GM10266 (cell line): Measurements from ENCODE around the gene LONP1.

ENCODE experiments used
- DNase-seq: peaks from one replicate; pipeline ENCODE4 v3.0.0; 2012; ENCODE audit errors: extremely low spot score
- TF ChIP-seq, protein P1 (sequence below): IDR thresholded peaks from 2 replicates; pipeline ENCODE4 v1.5.1; 2012; ENCODE audit warnings: mild to moderate bottlenecking, low read depth; ENCODE audit not compliant: control insufficient read depth, insufficient read depth; ENCODE audit errors: missing control alignments

The LONP1 gene

DNA sequence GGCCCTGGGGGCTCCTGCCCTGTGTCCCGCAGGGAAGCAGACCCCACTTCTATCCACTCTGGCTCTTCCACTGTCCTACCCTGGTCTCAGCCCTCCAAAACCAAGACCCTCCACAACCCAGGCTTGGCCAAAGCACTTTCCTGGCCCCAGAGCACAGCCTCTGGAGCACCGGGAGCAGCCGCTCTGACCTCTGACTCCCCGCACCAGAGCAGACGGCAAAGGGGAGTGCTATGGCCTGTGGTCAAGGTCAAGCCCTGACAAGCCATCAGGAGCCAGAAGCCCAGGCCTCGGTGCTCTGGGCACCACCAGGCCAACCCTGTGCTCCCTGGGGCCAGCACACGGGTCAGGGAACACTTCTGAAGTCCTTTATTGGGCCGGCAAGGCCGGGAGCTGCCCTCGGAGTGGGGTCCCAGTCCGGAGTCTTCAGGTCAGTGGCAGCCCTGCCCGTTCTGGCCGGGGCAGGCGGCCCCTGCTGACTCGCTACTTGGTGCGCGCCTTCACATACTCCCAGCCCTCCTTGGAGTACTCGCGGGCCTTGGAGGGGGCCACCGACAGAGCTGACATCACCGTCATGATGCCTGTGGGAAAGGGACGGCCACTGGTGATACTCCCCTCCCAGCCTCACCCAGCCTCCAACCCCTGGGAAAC, 41.8 kb downstream of the LONP1 start:
- DNase-seq: no peak
- TF ChIP-seq, protein P1, sequence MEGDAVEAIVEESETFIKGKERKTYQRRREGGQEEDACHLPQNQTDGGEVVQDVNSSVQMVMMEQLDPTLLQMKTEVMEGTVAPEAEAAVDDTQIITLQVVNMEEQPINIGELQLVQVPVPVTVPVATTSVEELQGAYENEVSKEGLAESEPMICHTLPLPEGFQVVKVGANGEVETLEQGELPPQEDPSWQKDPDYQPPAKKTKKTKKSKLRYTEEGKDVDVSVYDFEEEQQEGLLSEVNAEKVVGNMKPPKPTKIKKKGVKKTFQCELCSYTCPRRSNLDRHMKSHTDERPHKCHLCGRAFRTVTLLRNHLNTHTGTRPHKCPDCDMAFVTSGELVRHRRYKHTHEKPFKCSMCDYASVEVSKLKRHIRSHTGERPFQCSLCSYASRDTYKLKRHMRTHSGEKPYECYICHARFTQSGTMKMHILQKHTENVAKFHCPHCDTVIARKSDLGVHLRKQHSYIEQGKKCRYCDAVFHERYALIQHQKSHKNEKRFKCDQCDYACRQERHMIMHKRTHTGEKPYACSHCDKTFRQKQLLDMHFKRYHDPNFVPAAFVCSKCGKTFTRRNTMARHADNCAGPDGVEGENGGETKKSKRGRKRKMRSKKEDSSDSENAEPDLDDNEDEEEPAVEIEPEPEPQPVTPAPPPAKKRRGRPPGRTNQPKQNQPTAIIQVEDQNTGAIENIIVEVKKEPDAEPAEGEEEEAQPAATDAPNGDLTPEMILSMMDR: no peak

DNA sequence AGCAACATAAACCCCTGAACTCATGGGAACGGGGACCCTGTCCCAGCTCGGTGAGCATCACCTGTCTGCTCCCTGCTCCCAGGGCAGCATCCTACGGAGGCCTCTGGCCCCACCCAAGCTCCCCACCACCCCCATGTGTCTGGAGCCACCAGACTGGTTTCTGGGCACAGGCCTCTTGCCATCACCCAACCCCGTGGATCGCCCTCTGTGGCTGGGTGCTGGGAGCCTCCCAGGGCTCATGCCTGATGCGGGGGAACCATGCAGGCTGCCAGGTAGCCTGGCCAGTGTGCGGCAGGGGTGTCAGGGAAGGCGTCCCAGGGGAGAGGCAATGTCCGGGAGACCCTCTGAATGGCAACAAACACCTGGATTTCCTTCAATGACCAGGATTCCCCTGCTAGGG, 42.4 kb downstream of the LONP1 start:
- no peak for DNase-seq
- TF ChIP-seq, protein P1: no peak

DNA sequence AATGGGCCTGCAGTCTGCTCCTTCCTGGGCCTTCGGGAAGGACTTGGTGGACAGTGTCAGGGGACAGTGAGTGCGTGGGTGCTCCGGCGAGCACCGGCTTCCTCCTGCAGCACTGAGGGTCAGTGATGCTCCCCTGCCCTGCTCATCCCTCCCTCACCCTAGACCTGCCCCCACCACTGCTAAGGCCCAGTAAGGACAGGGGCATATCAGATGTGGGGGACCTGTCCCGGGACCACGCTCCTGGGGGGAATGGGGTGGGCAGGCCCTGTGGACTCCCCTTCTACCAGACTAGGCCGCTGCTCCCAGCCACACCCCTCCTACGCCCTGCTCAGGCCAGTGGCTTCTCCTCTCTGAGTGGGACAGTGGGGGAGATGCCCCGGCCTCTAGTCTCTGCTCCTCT, 42.8 kb downstream of the LONP1 start:
- TF ChIP-seq, protein P1: no peak
- DNase-seq: no peak

DNA sequence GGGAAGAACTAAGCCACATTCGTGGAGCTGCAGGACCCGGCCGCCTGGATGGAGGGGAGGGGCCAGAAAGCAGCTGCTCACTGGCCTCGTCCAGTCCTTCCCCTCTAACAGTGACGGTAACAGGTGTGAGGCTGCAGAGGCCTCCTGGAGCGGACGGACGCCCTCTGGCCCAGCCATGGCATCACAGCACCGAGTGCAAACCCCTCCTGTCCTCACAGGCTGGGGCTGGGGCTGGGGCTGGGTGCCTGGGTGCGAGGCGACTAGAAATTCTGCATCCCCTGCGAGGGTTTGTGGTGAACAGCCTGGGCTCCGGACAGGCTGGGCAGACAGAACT, 43.2 kb downstream of the LONP1 start:
- DNase-seq: no peak
- TF ChIP-seq, protein P1: no peak

DNA sequence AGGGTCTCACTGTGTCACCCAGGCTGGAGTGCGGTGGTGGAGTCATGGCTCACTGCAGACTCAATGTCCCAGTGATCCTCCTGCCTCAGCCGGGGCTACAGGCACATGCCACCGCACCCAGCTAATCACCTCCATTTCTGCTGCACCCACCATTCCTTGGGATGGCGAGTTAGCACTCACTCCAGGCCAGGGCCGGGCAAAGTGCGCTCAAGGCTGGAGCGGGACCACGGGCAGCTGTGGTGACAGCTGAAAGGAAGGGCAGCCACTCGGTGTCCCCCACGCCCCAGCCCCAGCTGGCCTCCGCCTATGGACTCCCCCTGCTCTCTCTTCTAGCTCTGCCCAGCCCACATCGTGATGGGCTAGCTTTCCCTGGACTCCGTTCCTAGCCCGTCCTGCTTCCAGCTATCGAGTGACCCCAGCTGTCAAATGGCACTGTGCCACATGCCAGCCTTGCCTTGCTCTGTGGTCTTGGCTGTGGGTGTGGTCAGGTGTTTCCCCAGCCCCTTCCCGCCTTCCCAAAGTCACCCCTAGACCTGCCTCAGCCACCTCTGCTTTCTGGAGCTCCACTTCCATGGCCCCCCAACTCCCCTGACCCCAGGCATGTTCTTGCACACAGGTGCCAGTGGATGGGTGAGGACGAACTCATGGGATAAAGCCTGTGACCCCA, 43.7 kb downstream of the LONP1 start:
- DNase-seq: no peak

DNA sequence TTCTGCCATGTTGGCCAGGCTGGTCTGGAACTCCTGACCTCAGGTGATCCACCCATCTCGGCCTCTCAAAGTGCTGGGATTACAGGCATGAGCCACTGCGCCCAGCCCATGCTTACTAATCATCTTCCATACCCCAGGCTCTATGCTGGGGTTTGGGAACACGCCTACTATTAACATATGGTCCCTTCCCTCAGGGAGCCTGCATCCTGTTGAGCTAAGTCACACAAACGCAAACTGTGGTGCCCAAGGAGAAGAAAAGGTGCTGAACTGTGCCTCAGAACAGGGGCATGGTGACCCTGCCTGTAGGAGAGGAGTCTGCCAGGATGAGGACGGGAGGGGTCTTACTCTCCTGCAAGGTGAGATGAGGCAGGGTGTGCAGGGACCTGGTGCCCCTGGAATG, 45.2 kb downstream of the LONP1 start:
- TF ChIP-seq, protein P1: no peak

More for the DNA sequence above, 43.7 kb downstream of the LONP1 start:
- TF ChIP-seq, protein P1: no peak

DNA sequence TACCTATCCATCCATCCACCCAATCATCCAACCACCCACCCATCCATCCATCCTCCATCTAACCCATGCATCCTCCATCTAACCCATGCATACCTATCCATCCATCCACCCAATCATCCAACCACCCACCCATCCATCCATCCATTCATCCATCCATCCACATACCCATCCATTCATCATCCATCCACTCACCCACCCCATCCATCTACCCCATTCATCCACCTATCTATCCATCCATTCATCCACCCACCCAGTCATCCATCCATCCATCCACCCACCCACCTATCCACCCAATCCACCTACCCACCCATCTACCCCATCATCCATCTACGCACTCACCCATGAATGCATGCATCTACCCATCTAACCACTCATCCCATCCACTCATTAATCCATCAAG, 46.2 kb downstream of the LONP1 start:
- TF ChIP-seq, protein P1: no peak
- DNase-seq: no peak

More for the DNA sequence above, 45.2 kb downstream of the LONP1 start:
- no peak for DNase-seq
